Femur (tissue), 1 donor: ENCODE measurements around the gene CELF6.

Experiments used
- DNase-seq: peaks from one replicate; pipeline ENCODE4 v3.0.0-alpha.2; 2017

The CELF6 gene

GRCh38 chr15:72319985-72320671 lies at the start of gene CELF6:
TSS of gene CELF6 (minus strand) at chr15:72320157. CDS start at chr15:72319874, 283 bp downstream.
- DNase-seq = peak; percentile 89

- DNase-seq = no peak
Measured at GRCh38 chr15:72368899-72369298, 48.9 kb upstream of the CELF6 start.

- DNase-seq = no peak
Measured at GRCh38 chr15:72368325-72368724, 48.4 kb upstream of the CELF6 start.

- no peak for DNase-seq
Measured at GRCh38 chr15:72365844-72366243, 45.9 kb upstream of the CELF6 start.

GRCh38 chr15:72361176-72361575 lies 41.2 kb upstream of the CELF6 start:
- DNase-seq = no peak

- peak; percentile 50 for DNase-seq
Measured at GRCh38 chr15:72358650-72359171, 38.8 kb upstream of the CELF6 start.

GRCh38 chr15:72358121-72358520 lies 38.2 kb upstream of the CELF6 start:
- DNase-seq = no peak

- no peak for DNase-seq
Measured at GRCh38 chr15:72354496-72354895, 34.5 kb upstream of the CELF6 start.

- DNase-seq = no peak
Measured at GRCh38 chr15:72353266-72353665, 33.3 kb upstream of the CELF6 start.

- no peak for DNase-seq
Measured at GRCh38 chr15:72345806-72346205, 25.8 kb upstream of the CELF6 start.

GRCh38 chr15:72345280-72345679 lies 25.3 kb upstream of the CELF6 start:
- no peak for DNase-seq

- no peak for DNase-seq
Measured at GRCh38 chr15:72344602-72345001, 24.6 kb upstream of the CELF6 start.

GRCh38 chr15:72342385-72342784 lies 22.4 kb upstream of the CELF6 start:
- peak; percentile 34 for DNase-seq

GRCh38 chr15:72341361-72341760 lies 21.4 kb upstream of the CELF6 start:
- no peak for DNase-seq

- no peak for DNase-seq
Measured at GRCh38 chr15:72340366-72340765, 20.4 kb upstream of the CELF6 start.

- no peak for DNase-seq
Measured at GRCh38 chr15:72339777-72340177, 19.8 kb upstream of the CELF6 start.

GRCh38 chr15:72338617-72339321 lies 18.8 kb upstream of the CELF6 start:
- no peak for DNase-seq

- DNase-seq = no peak
Measured at GRCh38 chr15:72338148-72338547, 18.2 kb upstream of the CELF6 start.

GRCh38 chr15:72334842-72335241 lies 14.9 kb upstream of the CELF6 start:
- DNase-seq = no peak

- DNase-seq = no peak
Measured at GRCh38 chr15:72331021-72331420, 11.1 kb upstream of the CELF6 start.

GRCh38 chr15:72323752-72324151 lies 3.8 kb upstream of the CELF6 start:
- DNase-seq = no peak

GRCh38 chr15:72319360-72319984 lies 485 bp downstream of the CELF6 start:
- DNase-seq = peak; percentile 81

- no peak for DNase-seq
Measured at GRCh38 chr15:72318408-72318942, 1.5 kb downstream of the CELF6 start.
